Stomach (tissue), 4 donors: Measurements from ENCODE around the gene EFCAB10.

Source experiments
- POLR2A ChIP-seq, 4 donors: fragments of 450-650 bp; IDR thresholded peaks; one replicate each; pipeline ENCODE4 v1.6.1; 2016; ENCODE audit warnings: antibody characterized with exemption in 4 of 4, control low read depth in 2 of 4, mild to moderate bottlenecking in 1 of 4, moderate library complexity in 1 of 4
- TF ChIP-seq, protein P1 (sequence below), 7 experiments: fragments of 450-650 bp in 4 of 7; fragments of 200-600 bp in 3 of 7; sonication (generic) in 3 of 7; IDR thresholded peaks; one replicate each; pipeline ENCODE4 v1.5.1; 2016 to 2019; ENCODE audit warnings: antibody characterized with exemption in 7 of 7, control low read depth in 2 of 7, mild to moderate bottlenecking in 1 of 7

DNA sequence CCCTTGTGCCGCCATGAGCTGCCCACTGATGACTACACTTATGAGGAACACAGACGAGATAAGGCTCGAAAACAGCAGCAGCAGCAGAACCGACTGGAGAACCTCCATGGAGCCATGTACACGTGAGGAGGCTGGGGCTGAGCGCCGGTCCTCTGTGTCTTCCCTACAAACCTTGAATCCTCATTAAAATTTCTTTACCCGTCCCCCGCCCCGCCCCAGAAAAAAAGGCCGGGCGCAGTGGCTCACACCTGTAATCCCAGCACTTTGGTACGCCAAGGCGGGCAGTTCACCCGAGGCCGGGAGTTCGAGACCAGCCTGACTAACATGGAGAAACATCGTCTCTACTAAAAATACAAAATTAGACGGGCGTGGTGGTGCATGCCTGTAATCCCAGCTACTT lies 50.7 kb downstream of the EFCAB10 start:
- TF ChIP-seq, protein P1, sequence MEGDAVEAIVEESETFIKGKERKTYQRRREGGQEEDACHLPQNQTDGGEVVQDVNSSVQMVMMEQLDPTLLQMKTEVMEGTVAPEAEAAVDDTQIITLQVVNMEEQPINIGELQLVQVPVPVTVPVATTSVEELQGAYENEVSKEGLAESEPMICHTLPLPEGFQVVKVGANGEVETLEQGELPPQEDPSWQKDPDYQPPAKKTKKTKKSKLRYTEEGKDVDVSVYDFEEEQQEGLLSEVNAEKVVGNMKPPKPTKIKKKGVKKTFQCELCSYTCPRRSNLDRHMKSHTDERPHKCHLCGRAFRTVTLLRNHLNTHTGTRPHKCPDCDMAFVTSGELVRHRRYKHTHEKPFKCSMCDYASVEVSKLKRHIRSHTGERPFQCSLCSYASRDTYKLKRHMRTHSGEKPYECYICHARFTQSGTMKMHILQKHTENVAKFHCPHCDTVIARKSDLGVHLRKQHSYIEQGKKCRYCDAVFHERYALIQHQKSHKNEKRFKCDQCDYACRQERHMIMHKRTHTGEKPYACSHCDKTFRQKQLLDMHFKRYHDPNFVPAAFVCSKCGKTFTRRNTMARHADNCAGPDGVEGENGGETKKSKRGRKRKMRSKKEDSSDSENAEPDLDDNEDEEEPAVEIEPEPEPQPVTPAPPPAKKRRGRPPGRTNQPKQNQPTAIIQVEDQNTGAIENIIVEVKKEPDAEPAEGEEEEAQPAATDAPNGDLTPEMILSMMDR (IDR thresholded peaks at IDR 0.05), result no peak
- TF ChIP-seq POLR2A (IDR thresholded peaks at IDR 0.05), result no peak
